GM19455 (cell line): ENCODE measurements around the gene CORO7.

Source experiments
- ATAC-seq: cut with Tn5 transposase; IDR thresholded peaks from one replicate; pipeline ENCODE4 v1.9.1; 2021; ENCODE audit not compliant: unreplicated experiment

The CORO7 gene

DNA sequence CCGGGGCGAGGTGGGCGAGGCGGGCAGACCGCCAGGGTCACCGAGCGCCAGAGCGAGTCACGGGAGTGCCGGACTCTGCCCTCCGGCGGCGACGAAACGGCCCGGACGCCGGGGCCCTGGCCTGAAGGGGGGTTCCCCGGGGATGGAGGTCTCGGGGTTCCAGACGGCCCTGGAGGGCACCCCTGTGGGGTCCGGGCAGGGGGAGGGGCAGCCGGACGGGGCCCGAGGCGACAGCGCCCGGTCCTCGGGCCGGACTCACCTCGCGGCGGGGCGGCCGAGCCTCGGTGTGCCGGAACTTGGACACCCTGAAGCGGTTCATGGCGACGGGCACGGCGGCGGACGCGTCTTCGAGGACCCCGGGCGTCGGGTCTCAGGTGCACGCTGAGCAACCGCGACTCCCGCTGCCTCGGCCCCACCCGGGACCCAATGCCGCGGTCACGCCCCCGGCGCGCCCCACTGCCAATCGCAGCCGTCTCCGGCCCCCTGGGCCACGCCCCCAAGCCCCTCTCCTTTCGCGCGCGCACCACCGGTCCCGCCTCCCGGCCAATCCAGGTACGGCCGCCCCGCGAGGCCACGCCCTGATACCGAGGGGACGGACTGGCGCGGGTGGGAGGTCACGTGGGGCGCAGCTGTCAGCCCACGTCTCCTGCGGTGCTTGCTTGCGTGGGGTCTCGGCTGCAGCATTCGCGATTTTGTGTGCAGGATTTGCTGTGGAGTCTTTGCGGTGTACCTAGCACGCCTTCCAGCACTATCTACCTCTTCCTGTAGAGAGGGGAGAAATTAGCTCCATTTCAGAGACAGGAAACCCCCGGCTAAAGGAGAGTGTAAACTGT lies at the start of gene CORO7:
Gene CORO7, minus strand, starts transcription at position 397 of the 833 bp plus-strand sequence. Its CDS starts 78 bp downstream, at position 319.
- peak; percentile 55 for ATAC-seq

DNA sequence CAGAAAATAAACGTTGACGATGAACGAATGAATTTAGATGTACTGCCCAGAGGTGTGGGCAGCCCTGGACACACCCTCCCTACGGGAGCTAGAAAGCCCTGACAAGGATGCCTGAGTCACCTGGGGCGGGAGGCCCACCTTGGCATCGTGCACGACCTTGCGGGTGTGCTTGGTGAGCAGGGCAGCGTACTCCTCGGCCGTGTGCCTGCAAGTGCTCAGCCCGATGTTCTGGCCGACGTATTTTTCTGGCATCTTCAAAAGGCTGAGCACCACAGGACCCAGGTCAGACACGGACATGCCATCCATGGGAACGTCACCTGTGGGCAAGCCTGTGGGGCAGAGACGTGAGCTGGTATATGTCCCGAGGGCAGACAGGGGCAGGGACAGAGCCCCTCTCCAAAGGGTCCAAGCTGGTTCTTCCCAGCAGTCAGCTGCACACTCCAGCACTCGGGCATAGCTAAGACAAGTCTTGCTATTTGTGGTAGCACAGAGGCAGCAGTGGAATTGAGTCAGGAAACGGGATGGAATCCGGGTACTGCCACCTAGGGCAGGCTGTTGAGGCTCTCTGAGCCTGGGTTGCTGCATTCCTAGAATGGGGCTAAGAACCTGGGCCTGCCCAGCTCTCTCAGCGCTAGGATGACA lies 47.2 kb upstream of the CORO7 start:
- no peak for ATAC-seq

DNA sequence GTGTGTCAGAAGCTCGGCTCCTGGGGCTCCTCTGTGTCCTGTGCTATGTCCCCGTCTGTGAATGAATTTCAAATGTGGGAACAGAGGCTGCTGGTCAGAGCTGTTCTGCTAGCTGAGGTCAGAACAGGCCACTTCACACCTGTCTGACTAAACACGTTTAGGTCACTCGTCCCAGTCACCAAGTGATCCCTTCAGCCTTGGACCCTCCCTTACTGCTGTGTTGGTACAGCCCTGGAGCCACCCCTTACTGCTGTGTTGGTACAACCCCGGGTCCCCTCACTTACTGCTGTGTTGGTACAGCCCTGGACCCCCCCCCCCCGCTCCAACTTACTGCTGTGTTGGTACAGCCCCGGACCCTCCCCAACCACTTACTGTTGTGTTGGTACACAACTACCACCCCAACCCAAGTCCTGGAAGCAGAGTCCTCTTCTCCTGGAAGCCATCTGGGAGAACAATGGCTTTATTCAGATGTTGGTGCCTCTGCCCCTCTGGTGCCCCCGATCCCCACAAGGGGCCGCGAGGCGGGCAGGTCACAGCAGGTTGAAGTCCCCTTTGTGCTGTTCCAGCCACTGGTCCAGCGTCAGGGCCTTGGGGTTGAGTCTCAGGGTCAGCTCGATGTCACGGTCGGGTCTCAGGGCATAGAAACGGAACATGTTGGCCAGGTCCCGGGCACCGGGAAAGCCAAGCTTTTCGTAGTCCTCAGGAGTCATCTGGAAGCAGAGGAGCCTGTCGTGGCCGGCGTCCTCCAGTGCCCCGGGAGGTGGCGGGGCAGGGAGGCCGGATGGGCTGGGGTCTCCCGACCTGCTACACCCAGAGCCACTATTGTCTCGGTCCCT lies 45.1 kb upstream of the CORO7 start:
- no peak for ATAC-seq

DNA sequence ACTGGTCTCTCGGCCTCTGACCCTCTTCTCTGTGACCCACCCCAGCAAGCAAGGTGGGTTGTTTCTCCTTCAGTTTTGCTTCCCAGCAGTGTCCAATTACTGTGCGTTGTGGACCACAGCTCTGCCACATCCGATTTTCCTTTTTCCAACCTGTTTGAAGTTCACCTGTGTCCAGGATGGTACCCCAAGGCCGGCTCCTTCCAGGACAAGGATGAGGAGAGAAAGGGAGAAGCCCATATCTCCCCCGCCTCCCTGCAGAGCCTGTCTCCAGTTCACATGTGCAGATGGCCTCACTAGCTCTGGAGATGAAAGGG lies 44.5 kb upstream of the CORO7 start:
- ATAC-seq = no peak

DNA sequence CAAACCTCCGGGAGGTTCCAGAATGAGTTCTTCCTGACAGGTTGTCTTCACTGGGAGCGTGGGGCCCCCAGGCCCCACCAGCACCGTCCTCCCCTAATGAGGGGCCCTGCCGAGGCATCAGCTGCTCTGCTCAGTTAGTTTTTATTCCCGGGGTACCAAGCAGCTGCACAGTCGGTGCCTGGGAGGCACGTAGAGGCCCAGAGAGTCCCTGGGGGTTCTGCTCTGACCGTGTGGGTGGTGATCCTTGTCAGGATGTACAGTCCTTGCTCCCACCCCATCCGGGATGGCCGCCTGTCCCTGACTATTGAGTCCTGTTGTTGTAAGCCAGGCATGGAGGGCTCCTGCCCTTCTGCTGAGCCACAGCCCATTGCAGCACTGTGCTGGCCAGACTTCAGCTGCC lies 39.6 kb upstream of the CORO7 start:
- no peak for ATAC-seq

DNA sequence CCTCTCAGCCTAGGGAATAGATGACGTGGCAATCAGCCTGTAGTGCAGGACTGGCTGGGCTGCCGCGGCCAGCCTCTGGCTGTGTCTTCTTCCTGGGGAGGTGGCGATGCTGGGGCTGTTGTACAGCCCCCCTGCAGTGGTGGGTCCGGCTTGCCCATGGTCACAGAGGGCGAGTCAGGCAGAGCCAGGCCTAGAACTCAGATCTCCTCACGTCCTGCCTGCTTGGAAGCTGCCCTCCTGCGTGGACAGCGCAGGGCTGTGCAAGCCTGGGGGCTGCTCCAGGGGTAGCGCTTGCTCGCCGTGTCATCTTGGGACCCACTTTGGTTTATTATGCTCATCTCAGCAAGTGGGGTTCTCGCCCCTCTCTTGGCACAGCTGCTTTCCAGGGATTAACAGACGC lies 38.7 kb upstream of the CORO7 start:
- no peak for ATAC-seq

DNA sequence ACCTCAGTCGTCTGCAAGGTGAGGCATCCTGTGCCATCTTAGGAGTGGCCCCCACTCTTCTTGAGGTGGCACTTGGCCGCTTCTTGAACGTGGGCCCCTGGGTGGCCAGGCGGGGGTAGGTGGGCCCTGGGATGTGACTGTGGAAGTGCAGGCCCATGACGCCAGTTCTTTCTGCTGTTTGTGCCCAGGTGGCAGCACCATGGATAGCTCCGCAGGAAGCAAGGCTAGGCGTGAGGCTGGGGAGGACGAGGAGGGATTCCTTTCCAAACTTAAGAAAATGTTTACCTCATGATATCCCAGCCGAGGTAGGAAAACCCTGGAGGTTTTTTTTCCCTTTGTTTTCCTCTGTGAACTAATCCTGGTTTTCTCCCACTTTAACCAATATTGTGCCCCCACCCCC lies 38.2 kb upstream of the CORO7 start:
- no peak for ATAC-seq

DNA sequence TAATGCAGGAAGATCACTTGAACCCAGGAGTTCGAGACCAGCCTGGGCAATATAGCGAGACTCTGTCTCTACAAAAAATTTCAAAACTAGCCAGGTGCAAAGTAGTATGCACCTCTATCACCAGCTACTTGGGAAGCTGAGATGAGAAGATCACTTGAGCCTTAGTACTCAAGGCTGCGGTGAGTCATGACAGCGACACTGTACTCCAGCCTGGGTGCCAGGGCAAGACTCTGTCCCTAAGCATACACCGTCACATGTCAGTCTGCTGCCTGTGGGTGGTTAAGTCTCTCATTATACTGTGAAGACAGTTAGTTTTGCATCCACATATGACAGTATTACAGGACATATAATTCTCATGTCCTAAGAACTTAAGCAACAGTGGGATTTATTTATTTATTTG lies 36.3 kb upstream of the CORO7 start:
- ATAC-seq = no peak

DNA sequence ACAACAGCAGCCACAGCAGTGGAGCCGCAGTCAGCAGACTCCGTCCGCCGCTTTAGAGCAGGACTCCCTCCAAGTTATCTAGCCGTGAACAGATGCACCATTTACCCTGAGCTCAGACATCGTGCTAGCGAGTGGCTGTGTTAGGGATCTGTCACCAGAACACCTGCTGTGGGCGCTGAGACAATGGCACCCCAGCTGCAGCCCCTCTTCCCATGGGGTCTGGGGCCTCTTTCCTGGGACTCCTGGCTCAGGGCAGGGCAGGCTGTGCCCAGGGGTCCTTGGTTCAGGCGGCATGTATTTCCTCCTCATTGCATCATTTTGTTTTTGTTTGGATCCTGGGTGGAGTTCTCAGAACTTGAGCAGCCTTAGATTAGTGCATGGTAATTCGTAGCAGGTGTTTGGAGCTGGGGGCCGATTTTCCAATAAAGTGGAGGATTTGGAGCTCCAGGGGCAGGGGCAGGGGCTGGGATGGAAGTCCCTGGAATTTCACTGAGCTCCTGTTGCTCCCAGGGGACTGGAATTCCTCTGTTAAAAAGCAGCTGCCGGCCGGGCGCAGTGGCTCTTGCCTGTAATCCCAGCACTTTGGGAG lies 34.6 kb upstream of the CORO7 start:
- no peak for ATAC-seq

DNA sequence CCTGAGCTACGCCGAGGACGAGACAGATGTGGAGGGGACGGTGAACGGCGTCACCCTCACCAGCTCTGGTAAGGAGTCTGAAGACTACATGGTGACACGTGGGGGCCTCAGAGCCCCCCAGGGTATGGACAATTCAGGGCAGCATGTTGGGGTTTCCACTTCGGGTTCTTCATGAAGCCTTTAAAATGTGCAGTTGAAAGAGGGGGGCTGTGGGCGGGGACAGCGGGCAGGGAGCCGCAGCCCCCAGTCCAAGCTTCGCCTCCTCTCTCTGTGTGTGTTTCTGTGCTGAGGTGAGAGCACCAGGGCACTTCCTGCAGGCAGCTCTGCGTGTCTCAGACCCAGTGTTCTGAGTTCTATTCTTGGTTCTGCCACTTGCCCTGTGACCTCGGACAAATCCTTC lies 34.0 kb upstream of the CORO7 start:
- ATAC-seq = no peak

DNA sequence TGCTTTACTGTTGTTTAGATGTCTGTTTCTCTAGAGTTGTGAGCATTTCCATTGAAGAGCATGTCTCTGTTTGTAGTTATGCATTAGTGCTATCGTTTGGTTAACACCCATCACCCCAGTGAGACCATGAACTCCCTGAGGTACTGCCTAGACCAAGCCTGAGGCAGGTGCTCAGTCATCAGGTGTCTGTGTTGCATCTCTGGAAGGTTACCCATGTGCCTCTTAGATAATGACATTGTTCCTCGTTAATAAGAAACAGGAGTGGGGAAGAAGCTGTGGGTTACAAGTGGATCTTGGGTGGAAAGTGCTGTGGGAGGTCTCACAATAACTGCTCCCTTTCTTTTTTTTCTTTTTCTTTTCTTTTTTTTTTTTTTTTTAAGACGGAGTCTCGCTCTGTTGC lies 27.6 kb upstream of the CORO7 start:
- no peak for ATAC-seq

DNA sequence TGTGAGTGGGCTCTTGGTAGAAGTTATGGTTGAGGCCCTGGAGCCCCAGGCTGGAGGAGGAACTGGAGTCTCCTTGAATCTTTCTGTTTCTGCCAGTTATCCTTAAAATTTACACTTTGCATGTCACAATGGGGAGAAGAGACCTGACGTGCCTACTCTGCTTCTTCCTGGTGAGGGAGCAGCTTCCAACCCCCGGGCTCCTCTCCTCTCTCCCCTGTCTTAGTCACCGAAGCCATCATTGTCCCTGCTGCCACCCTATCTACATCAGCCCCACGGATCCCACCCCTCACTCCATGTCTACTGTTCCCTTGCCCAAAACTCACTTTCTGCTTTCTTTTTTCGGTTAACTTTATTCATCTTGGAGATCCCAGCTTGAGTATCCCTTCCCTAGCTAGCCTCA lies 26.9 kb upstream of the CORO7 start:
- no peak for ATAC-seq

DNA sequence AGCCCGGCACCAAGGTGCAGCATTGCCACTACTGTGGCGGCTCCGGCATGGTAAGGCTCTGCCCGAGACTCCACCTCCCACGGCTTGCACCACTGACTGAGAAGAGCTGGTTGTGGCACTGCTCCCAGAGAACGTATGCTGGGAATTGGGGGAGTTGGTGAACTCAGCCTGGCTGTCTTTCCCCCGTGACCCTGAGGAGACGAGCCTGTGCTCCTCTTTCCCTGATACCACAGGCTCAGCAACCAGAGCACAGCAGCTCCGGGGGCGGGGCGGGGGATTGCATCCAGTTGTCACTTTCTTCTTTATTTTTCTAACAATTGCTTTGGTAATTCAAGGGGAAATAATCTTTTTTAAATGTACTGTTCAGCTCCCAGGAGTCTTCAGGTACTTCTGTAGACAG lies 26.0 kb upstream of the CORO7 start:
- ATAC-seq = no peak

DNA sequence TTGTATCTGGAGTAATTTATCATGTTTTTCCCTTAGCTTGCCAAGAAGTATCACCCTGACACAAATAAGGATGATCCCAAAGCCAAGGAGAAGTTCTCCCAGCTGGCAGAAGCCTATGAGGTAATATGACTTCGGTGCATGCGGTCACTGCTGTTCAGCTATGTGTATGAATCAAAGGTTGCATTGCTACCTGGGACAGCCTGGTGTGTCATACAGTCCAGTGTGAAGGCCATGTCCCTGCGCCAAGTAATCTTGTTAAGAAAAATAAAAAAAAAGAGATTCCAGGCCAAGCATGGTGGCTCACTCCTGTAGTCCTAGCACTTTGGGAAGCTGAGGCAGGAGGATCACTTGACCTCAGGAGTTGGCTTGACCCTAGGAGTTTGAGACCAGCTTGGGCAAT lies 21.0 kb upstream of the CORO7 start:
- no peak for ATAC-seq

DNA sequence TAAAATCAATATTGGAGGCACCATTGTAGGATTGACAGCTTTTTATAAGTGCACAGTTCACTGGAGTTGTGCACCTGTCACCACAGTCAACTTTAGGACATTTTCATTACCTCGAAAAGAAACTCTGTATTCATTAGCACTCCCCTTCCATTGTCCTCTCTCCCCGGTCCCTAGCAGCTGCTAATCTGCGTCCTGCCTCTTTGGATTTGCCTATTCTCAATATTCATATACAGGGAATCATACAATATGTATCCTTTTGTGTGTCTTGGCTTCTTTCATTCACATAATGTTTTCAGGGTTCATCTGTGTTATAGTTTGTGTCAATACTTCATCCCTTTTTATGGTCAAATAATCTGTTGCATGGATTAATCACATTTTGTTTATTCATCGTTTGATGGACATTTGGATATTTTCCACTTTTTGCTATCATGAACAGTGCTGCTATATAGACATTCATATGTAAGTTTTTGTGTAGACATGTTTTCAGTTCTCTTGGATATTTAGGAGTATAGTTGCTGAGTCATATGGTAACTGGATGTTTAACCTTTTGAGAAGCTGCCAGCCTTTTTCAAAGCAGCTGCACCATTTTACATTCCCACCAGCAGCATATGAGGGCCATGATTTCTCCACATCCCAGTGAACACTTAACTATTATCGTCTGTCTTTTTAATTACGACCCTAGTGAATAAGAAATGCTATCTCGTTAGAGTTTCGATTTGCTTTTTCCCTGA lies 19.1 kb upstream of the CORO7 start:
- ATAC-seq = no peak

DNA sequence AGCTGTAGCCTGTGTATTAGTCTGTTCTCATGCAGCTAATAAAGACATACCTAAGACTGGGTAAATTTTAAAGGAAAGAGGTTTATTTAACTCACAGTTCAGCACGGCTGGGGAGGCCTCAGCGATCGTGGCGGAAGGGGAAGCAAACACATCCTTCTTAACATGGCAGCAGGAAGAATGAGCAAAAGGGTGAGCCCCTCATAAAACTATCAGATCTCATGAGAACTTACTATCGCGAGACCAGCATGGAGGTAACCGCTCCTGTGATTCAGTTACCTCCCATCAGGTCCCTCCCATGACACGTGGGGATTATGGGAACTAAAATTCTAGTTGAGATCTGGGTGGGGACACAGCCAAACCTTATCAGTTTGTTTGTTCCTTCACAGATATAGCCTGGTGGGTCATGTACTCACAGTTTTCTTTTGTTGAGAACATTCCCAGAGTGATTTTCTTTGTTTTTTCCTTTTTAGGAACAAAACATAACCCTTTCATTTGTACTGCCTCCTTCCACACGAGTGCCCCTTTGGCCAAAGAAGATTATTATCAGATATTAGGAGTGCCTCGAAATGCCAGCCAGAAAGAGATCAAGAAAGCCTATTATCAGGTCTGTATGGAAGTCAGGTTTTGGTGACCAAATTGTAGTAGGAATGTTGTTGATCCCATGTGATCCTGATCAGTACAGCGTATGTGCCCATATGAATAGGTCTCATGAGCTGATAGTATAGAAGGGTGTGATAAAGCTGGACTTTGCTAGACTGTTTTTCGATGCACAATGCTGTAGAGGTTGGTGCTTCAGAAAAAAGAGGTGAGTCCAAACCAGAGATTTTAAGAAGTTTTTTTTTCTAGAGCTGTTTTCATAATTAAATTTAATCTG lies 17.8 kb upstream of the CORO7 start:
- ATAC-seq = no peak

DNA sequence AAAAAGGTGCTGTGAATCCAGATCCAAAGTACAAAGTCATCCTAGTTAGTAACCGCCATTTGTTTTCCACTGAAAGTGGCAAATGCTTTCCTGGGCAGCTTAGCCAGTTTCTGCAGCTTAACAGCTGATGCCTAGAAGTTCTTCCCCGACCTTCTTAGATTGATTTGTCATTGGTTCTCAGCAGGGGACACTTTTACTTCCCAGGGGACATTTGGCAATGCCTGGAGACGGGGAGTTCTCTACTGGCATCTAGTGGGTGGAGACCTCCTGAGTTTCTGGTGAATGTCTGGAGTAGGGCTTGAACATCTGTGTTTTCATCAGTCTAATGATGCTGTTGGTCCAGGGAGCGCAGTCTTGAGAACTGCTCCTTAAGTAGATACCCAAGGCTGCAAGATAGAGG lies 16.8 kb upstream of the CORO7 start:
- ATAC-seq = no peak

DNA sequence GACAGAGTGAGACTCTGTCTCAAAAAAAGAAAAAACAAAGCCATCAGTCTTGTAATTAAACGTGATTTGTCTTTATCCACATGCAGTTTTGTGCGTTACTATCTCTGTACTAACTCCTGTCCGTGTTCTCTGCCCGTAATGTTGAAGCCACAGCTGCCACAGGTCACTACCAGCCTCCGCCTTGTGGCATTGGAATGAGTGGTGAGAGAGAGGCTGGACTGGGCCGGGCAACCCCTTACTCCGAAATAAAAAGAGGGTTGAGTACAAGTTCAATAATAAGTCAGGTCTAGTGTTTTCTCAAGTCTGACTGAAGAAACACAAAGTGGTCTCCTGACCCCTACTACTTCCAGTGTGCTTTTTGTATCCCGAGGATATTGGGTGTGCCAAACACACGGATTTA lies 14.6 kb upstream of the CORO7 start:
- ATAC-seq = no peak

DNA sequence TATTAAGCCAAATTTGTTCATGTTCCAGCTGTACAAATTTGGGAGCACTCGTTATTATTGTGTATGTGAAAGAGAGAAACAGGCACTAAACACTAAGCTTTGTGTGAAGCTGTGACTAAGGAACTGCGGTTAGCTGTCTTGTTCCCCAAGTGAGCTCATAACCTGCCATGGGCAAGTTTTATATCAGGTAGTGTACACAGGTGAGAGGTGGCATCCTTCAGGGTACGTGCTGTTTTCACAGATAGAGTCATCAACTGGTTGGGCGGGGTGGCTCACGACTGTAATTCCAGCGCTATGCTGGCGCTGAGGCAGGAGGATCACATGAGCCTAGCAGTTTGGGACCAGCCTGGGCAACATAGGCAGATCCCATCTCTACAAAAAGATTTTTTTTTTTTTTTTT lies 12.1 kb upstream of the CORO7 start:
- no peak for ATAC-seq
